Subcutaneous adipose tissue (tissue), 4 donors: ENCODE measurements around the gene GPR155. TPM values are rescaled to one million over a fixed set of nuclear protein-coding genes. Genes with fewer than 3 reads are reported as not detected.

Experiments
- CTCF ChIP-seq: fragments of 450-650 bp; IDR thresholded peaks from one replicate; pipeline ENCODE4 v1.5.1; 2016; ENCODE audit warnings: low read depth, mild to moderate bottlenecking, control low read depth, antibody characterized with exemption, moderate library complexity
- total RNA-seq, 4 donors: library from RNA; depleted of rRNA; stranded (reverse); fragments of >200 nt; gene quantifications; one replicate each; pipeline ENCODE4 v1.1.0, GENCODE V29; 2016

GPR155 gene, protein sequence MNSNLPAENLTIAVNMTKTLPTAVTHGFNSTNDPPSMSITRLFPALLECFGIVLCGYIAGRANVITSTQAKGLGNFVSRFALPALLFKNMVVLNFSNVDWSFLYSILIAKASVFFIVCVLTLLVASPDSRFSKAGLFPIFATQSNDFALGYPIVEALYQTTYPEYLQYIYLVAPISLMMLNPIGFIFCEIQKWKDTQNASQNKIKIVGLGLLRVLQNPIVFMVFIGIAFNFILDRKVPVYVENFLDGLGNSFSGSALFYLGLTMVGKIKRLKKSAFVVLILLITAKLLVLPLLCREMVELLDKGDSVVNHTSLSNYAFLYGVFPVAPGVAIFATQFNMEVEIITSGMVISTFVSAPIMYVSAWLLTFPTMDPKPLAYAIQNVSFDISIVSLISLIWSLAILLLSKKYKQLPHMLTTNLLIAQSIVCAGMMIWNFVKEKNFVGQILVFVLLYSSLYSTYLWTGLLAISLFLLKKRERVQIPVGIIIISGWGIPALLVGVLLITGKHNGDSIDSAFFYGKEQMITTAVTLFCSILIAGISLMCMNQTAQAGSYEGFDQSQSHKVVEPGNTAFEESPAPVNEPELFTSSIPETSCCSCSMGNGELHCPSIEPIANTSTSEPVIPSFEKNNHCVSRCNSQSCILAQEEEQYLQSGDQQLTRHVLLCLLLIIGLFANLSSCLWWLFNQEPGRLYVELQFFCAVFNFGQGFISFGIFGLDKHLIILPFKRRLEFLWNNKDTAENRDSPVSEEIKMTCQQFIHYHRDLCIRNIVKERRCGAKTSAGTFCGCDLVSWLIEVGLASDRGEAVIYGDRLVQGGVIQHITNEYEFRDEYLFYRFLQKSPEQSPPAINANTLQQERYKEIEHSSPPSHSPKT
- total RNA-seq: 10 to 100 TPM in 1 of 4 donors, 1 to 10 TPM in 3; 4.6 to 12.7 (median 6.0) TPM

- no peak for TF ChIP-seq CTCF
These were observed at the start of gene GPR155 for GRCh38 chr2:174486563-174487107. Gene GPR155 (minus strand): TSS chr2:174487029. CDS start chr2:174481956, 5,073 bp downstream.

DNA sequence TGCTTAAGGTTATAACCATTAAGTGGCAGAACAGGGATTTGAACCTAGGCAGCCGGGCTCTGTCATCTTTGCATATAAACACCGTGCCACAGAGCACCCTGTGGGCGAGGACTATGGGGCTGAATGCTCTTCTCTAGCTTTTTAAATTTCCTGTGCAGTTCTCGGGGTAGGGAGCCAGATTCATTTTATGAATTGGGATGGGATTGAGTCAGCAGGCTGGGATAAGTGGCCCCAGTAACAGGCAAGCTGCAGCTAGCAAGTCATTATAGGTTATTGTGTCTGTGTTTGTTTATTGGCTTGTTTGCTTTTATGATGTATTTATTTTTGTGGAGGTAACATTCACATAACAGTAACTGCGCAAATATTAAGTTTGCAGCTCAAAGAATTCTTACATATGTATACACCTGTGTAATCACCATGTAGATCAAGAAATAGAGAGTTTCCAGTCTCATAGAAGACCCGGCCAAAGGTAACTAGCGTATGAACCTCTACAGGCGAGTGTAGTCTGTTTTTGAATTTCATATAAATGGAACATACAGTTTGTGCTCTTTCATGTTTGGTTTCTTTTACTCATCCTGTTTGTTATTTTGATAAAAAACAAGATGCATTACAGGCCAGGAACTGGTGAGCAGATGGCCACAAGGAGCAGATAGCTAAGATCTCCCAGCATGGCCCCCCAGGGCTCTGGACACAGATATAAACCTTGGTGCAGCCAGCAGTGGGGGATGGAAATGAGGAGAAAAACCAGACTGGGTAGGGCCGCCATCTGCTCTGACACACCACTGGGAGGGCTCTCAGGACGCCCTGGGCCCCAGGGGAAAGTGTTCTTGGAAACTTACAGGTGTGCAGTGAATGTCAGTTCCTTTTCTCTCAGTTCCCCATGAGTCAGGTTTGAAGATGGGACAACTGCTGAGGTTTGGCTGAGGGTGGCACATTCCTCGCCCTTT is 49.2 kb upstream of the GPR155 start:
- TF ChIP-seq CTCF: no peak

- no peak for TF ChIP-seq CTCF
These were observed 48.3 kb upstream of the GPR155 start for GRCh38 chr2:174535083-174535482.

GRCh38 chr2:174529916-174530315 is 43.1 kb upstream of the GPR155 start:
- TF ChIP-seq CTCF: no peak

DNA sequence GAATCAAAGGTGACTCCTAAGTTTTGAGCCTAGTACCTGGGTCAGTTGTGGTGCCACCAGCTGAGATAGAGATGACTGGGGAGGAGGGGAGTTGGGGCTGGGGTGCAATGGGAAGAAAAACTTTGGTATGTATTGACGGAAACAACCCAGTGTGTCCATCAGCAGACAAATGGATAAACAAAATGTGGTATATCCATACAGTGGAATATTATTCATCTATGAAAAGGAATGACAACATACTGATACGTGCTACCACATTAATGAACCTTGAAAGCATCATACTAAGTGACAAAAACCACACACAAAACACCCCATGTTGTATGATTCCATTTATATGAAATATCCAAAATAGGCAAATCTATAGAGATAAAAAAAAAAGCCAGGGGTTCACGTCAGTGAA is 41.1 kb upstream of the GPR155 start:
- TF ChIP-seq CTCF: no peak

DNA sequence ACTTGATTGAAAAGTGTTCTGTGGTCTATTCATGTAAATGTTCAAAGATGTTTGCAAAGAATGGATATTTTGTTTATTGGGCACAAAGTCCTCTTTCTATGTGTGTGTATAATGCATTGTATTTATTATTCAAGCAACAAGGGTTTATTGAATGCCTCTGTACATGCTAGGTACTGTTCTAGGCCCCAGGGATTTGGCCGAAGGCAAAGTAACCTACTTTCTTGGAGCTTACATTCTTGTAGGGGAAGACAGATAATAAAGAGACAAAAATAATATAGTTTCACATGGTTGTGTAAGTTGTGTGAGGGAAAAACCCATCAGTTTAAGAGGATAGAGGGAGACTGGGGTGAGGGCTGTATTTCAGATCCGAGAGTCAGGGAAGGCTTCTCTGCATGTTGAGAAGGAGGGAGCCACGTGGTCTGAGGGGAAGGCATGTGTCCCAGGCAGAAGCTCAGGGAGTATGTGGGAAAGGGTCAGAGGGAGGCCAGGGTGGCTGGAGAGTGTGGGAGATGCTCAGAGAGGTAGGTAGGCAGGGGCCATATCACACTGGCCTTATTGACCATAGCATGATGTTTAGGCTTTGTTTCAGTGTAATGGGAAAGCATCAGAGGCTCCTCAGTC is 40.4 kb upstream of the GPR155 start:
- no peak for TF ChIP-seq CTCF
